Stimulated activated CD4-positive, alpha-beta T cell treated with anti-CD3 and anti-CD28 coated beads, Interleukin-1b, Interleukin-23, amount 100 ng/mL, for 24 hours (primary cell): ENCODE results near the gene ZNF845.
"Not testable (repeated sequence)": the region's sequence is repeated elsewhere in the genome, so short reads cannot be mapped to it uniquely, and the experiment has no call there.

Experiments
- DNase-seq, 4 experiments: peaks; one replicate each; pipeline ENCODE4 v3.0.0-alpha.2; 2020; ENCODE audit warnings: low read depth in 4 of 4, low spot score in 1 of 4

The ZNF845 gene

GRCh38 chr19:53374743-53375142, 41.2 kb downstream of the ZNF845 start:
- no peak for DNase-seq

- DNase-seq = no peak
Measured at GRCh38 chr19:53381376-53381775, 47.8 kb downstream of the ZNF845 start.

GRCh38 chr19:53388168-53388567, 54.6 kb downstream of the ZNF845 start:
- no peak for DNase-seq

DNA sequence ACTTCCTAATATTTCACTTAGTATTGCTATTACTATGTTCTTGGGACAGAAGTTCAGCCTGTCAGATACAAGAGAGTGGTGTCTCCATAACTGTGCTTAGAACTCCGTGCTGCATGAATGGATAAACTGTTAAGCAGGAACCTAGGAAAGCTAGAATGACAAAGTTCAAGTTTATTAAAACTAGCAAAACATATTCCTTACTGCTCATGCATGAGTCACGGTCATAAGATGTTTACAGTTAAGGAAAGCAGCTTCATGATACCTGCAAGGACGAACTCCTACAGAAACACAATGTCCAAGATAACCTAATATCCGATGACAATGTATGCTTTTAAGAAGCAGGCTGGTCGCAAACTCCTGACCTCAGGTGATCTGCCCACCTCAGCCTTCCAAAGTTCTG, 55.4 kb downstream of the ZNF845 start:
- no peak for DNase-seq

DNA sequence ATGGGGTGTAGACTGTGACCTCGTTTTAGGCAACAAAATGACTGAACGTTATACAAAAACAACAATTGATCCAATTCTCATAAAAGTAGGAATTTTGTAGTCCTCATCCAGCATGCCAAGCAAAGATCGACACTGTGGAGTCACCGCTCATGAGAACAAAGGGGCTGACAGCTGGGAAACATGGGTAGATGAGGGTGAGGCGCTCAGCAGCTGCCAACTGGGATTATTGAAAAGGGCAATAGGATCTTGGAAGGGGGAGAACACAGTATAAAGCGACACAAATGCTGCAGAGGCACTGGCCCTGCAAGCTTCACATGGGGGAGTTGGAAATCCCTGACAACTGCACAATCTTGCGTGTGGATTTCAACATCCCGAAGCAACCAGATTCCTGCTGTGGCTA, 56.0 kb downstream of the ZNF845 start:
- DNase-seq = no peak

DNA sequence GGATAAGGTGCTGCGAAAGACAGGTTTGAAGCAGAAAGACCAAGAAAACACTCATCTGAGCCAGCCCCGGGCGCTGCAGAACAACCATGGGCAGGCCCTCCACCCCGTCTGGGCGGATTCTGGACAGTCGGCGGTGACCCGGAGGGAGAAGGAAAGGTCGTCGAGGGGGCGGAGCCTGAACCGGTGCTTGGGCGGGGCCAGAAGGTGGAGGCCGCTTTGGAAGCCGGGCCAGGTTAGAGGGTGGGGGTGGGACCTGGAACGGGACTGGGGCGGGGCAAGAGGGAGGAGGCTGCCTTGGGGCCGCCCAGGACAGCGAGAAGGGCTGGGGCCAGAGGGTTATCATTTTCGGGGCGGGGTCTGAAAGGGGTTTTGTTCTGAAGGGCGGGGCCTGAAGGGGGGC, 56.4 kb downstream of the ZNF845 start:
- DNase-seq = no peak

DNA sequence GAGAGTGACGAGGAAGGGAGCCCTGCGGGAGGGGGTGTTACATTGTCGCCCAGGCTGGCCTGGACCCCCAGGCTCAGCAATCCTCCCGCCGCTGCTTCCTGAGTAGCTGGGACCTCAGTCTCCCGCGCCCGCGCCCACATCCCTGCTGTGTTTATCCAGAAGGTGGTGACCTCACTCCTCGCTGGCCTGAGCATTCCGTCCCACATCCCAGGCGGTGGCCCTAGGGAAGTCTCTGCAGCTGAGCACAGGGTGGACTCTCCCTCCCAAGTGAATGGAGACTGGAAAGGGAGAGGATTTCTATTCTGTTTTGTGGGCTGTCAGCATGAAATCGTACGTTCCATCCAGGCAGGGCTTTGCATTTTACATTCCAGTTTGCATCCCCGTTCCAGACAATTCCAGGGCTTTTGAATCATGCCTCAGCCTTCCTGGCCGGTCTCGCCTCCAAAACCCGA, 61.0 kb downstream of the ZNF845 start:
- no peak for DNase-seq

DNA sequence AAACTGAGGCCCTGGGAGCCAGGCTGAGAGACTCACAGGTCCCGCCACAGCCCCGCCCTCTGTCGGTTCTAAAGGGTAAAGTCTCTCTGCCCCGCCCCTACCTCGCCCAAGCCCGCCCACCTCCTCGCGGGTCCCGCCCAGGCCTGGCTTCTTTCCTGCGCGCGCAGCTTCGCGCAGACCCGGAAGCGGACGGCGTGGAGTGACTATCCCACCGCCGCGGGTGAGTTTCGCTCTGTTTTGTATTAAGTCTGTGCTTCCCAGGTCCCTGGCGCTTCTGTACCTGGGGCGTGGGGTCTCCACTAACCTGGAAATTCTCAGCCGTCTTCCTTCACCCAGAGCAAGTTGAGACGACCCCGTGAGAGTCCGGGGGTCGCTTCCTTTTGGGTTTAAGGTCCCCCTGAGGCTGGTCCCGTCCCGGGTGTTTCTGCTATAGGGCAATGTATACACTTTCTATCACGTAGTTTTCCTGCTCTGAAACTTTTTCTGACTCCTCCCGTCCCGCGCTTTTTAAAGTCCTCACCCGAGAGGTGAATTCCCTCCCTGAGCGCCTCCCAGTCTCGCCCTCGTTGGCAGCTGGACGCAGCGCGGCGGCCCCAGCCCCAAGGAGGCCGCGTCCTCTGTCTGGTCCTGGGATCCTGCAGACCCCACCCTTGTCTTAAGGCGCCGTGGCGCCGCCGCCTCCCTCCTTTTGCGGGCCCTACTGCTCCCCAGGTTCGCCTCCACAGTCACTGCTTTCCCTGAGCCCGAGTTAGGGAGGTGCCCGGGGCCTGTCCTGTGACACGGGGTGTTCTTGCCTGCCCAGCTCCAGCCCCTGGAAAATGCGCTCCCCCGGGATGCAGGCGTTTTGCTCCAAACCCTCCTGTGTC, 61.7 kb downstream of the ZNF845 start, which contains the start of gene ZNF765:
TSS of gene ZNF765 (plus strand) at position 176 of the 866 bp plus-strand sequence. CDS start 2,867 bp downstream, outside the sequence.
- peak; percentile 88 to 98 (median 96) for DNase-seq

DNA sequence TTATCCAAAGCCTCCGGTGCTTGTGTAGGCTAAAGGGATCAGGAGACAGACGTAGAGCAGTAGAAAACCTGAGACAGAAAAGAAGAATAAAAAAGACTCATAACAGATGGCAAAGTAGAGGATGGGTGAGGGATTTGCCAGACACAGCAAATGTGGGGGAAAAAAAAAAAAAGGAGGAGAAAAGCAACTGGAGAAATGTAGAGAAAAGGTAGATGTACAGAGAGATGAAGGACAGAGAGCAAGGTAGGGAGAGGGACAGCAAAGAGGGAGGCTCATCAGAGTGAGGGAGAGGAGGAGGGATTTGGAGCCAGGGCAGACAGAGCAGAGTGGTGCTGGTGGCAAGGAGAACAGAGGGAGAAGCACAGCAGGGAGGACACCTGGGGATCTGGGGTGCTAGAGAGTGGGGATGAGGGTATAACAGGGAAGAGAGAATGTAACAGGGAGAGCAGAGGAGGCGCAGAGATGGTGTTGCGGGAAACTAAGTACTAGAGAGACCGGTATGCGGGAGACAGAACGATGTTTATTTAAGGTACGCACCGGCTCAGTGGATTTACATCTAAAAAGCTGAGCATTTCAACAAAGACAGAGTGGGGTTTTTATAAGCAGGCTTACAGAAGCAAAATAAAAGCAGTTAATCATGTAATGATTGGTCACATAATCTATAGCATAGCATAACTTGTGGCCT, 62.4 kb downstream of the ZNF845 start:
- DNase-seq = not testable (repeated sequence)

DNA sequence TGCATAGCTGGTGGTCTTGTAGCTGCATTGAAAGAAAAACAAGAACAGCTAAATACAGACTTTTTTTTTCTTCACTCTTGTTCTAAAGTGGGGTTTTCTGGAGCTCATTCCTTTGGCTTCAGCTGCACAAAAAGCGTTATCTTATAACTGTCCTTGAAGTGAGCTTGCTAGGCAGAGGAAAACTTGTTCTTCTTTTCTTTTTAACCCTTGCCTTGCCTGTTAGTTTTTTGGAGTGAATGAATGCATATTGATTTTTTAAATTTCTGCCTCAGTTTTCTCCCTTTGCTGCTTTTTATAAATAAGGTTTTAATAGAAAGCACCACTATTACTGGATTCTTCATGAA, 62.9 kb downstream of the ZNF845 start:
- DNase-seq = no peak

DNA sequence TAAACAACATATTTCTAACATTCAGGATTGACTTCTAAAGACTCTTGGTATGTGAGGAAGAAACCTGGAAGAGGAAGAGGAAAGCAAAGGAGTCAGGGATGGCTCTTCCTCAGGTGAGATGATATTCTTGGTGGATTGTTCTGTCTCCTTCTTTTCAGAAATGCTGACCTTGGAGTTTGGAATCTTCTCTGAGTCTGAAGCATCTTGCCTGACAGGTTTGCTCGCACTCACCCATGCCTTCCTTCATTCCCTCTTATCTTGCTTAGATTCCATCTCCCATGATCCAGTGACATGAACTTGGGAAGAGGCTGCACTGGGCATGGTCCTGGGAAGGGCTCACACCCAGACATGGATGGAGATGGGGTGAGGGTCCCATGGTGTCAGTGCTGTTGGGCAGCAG, 64.4 kb downstream of the ZNF845 start:
- DNase-seq = not testable (repeated sequence)
